ENCODE data around the gene CYP19A1.
A peak's percentile ranks its signal among the peaks of the same experiment; 100 is the strongest.

The CYP19A1 gene

DNA sequence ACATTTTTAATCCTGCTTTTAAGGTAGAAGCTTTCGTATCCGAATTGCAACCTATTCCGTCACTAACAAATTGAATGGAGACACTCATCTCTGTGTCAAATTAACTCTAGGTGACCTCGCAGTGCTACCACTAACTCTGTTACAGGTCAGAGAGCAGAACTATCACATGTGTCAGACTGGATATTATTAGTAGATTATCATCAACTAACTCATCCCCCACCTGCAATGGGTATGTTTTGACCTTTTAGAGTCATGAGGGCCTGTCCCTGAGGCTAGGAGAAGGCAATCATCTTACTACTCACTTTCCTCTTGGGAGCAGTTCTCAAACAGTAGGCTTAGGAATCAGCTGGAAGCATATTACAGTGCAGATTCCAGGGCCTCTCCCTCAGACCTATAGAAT is 5.1 kb upstream of the CYP19A1 start:
- H3K27me3 ChIP-seq (ENCODE audit: control insufficient read depth, insufficient read depth, low read length, poor library complexity, severe bottlenecking) = peaks cover 52% of the 10 kb centered on the region
- 91 to 96% methylated on average over 4 of the region's 4 CpGs for WGBS, 2 experiments
- no peak overlapping the region for H3K27ac ChIP-seq (ENCODE audit: insufficient read depth, low read depth, low read length, poor library complexity, severe bottlenecking)
- no peaks in the 10 kb centered on the region for H3K4me1 ChIP-seq (ENCODE audit: control insufficient read depth, insufficient read depth, low read length)
- no peaks in the 10 kb centered on the region for H3K9me3 ChIP-seq (ENCODE audit: control insufficient read depth, low read length)
- H3K4me3 ChIP-seq (ENCODE audit: insufficient read depth, low read depth, low read length) = no peak overlapping the region
- no peaks in the 10 kb centered on the region for H3K36me3 ChIP-seq (ENCODE audit: control insufficient read depth, insufficient read depth, low read length)

DNA sequence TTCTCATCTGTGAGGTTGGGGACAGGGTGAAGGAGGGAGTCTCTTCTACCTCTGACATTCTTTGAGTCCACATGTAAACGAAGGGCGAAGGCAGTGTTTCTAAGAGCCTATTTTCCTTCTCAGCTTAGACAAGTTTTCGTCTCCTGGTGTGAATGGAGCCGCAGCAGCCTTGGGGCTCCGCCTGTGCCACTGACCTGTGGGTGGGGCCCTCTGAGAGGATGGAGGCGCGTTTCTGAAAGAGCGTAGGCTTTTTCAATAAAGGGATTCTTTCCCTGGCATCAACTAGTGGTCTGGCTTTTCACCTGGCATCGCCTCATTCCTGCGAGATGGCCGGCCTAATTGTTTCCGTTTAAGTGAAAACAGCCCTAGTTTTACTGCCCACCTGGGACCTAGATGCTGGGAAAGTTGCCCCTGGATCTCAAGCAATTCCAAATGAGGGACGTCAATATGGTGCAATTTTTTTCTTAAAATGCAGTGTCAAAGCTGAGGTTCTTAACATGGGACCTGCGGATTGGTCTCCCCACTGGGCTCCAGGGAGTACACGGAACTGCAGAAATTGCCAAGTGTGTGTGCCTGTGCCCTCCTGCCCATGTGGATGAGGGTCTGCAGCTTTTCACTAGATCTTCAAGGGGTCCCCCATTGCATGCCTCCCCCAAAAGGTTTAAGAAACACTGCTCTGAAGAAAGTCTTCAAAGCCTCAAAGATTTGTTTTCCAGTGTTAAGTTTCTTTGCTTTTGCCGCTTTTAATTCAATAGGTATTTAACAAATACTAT is 4.0 kb upstream of the CYP19A1 start:
- Histone ChIP-seq H3K27me3 (ENCODE audit: control insufficient read depth, insufficient read depth, low read length, poor library complexity, severe bottlenecking) (peaks cover 52% of the 10 kb centered on the region), H3K36me3 (ENCODE audit: control insufficient read depth, insufficient read depth, low read length) (no peaks in the 10 kb centered on the region), H3K9me3 (ENCODE audit: control insufficient read depth, low read length) (no peaks in the 10 kb centered on the region), H3K4me1 (ENCODE audit: control insufficient read depth, insufficient read depth, low read length) (no peaks in the 10 kb centered on the region), H3K27ac (ENCODE audit: insufficient read depth, low read depth, low read length, poor library complexity, severe bottlenecking) (no peak overlapping the region), H3K4me3 (ENCODE audit: insufficient read depth, low read depth, low read length) (peak overlapping the region; percentile 34)
- WGBS, 2 experiments = 61 to 63% methylated on average over 16 of the region's 16 CpGs

- H3K4me3 ChIP-seq (ENCODE audit: insufficient read depth, low read depth, low read length) = peak within 1 kb of the TSS; percentile 34
Observed at GRCh38 chr15:51341366-51342226, 3.2 kb upstream of the CYP19A1 start, which contains the start of gene GLDN. Gene GLDN, plus strand, starts transcription at chr15:51341655. Its CDS starts 30 bp downstream, at chr15:51341685.

GRCh38 chr15:51335538-51336410 is 2.6 kb downstream of the CYP19A1 start:
- no peaks in the 10 kb centered on the region for H3K36me3 ChIP-seq (ENCODE audit: control insufficient read depth, insufficient read depth, low read length)

More at GRCh38 chr15:51341366-51342226, 3.2 kb upstream of the CYP19A1 start, which contains the start of gene GLDN:
- no peaks in the 10 kb centered on the region for H3K36me3 ChIP-seq (ENCODE audit: control insufficient read depth, insufficient read depth, low read length)
- no peaks in the 10 kb centered on the region for H3K4me1 ChIP-seq (ENCODE audit: control insufficient read depth, insufficient read depth, low read length)
- no peaks in the 10 kb centered on the region for H3K9me3 ChIP-seq (ENCODE audit: control insufficient read depth, low read length)
- 7% methylated on average over 76 of the region's 76 CpGs for WGBS, 2 experiments
- no peak within 1 kb of the TSS for H3K27ac ChIP-seq (ENCODE audit: insufficient read depth, low read depth, low read length, poor library complexity, severe bottlenecking)
- H3K27me3 ChIP-seq (ENCODE audit: control insufficient read depth, insufficient read depth, low read length, poor library complexity, severe bottlenecking) = peaks cover 52% of the 10 kb centered on the region

GRCh38 chr15:51335087-51335486 is 3.3 kb downstream of the CYP19A1 start:
- WGBS, 2 experiments = 91 to 93% methylated on average over 5 of the region's 5 CpGs

More at GRCh38 chr15:51335538-51336410, 2.6 kb downstream of the CYP19A1 start:
- Histone ChIP-seq H3K9me3 (ENCODE audit: control insufficient read depth, low read length) (no peaks in the 10 kb centered on the region), H3K27me3 (ENCODE audit: control insufficient read depth, insufficient read depth, low read length, poor library complexity, severe bottlenecking) (peaks cover 17% of the 10 kb centered on the region), H3K27ac (ENCODE audit: insufficient read depth, low read depth, low read length, poor library complexity, severe bottlenecking) (no peak overlapping the region), H3K4me1 (ENCODE audit: control insufficient read depth, insufficient read depth, low read length) (no peaks in the 10 kb centered on the region), H3K4me3 (ENCODE audit: insufficient read depth, low read depth, low read length) (no peak overlapping the region)
- WGBS, 2 experiments = 91 to 92% methylated on average over 9 of the region's 9 CpGs

DNA sequence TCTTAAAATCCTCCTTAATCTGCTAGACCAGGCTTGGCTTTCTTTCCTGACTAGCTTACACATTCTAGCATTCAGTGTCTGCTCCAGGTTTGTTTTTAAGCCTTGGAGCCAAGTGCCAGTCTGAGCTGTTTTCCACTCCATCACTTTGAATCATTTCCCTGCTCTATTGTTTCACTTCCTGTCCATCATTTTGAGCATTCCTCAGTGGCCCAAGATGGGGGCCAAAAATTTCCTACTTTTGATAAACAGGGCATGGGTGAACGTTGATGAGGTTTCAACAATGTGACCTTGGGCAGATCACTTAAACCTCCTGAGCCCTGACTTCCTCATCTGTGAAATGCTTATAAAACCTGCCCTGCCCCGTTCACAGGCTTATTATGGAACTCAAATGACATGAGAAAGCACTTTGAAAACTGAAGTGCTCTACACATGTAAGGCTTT is 4.4 kb downstream of the CYP19A1 start:
- 87 to 93% methylated on average over 2 of the region's 2 CpGs for WGBS, 2 experiments

More at GRCh38 chr15:51335087-51335486, 3.3 kb downstream of the CYP19A1 start:
- Histone ChIP-seq H3K4me1 (ENCODE audit: control insufficient read depth, insufficient read depth, low read length) (no peaks in the 10 kb centered on the region), H3K9me3 (ENCODE audit: control insufficient read depth, low read length) (no peaks in the 10 kb centered on the region), H3K27ac (ENCODE audit: insufficient read depth, low read depth, low read length, poor library complexity, severe bottlenecking) (no peak overlapping the region), H3K4me3 (ENCODE audit: insufficient read depth, low read depth, low read length) (no peak overlapping the region), H3K27me3 (ENCODE audit: control insufficient read depth, insufficient read depth, low read length, poor library complexity, severe bottlenecking) (peaks cover 10% of the 10 kb centered on the region), H3K36me3 (ENCODE audit: control insufficient read depth, insufficient read depth, low read length) (no peaks in the 10 kb centered on the region)

GRCh38 chr15:51333571-51333970 is 4.8 kb downstream of the CYP19A1 start:
- Histone ChIP-seq H3K9me3 (ENCODE audit: control insufficient read depth, low read length) (no peaks in the 10 kb centered on the region), H3K27me3 (ENCODE audit: control insufficient read depth, insufficient read depth, low read length, poor library complexity, severe bottlenecking) (no peaks in the 10 kb centered on the region)

More for the DNA sequence above, 4.4 kb downstream of the CYP19A1 start:
- Histone ChIP-seq H3K27ac (ENCODE audit: insufficient read depth, low read depth, low read length, poor library complexity, severe bottlenecking) (no peak overlapping the region), H3K9me3 (ENCODE audit: control insufficient read depth, low read length) (no peaks in the 10 kb centered on the region), H3K4me3 (ENCODE audit: insufficient read depth, low read depth, low read length) (no peak overlapping the region), H3K4me1 (ENCODE audit: control insufficient read depth, insufficient read depth, low read length) (no peaks in the 10 kb centered on the region), H3K36me3 (ENCODE audit: control insufficient read depth, insufficient read depth, low read length) (no peaks in the 10 kb centered on the region), H3K27me3 (ENCODE audit: control insufficient read depth, insufficient read depth, low read length, poor library complexity, severe bottlenecking) (peaks cover 2% of the 10 kb centered on the region)

GRCh38 chr15:51332206-51333147 is 5.9 kb downstream of the CYP19A1 start:
- Histone ChIP-seq H3K36me3 (ENCODE audit: control insufficient read depth, insufficient read depth, low read length) (no peaks in the 10 kb centered on the region), H3K27me3 (ENCODE audit: control insufficient read depth, insufficient read depth, low read length, poor library complexity, severe bottlenecking) (no peaks in the 10 kb centered on the region)
- WGBS, 2 experiments = 88 to 92% methylated on average over 4 of the region's 4 CpGs

More at GRCh38 chr15:51333571-51333970, 4.8 kb downstream of the CYP19A1 start:
- H3K36me3 ChIP-seq (ENCODE audit: control insufficient read depth, insufficient read depth, low read length) = no peaks in the 10 kb centered on the region
- H3K27ac ChIP-seq (ENCODE audit: insufficient read depth, low read depth, low read length, poor library complexity, severe bottlenecking) = no peak overlapping the region
- no peak overlapping the region for H3K4me3 ChIP-seq (ENCODE audit: insufficient read depth, low read depth, low read length)
- no peaks in the 10 kb centered on the region for H3K4me1 ChIP-seq (ENCODE audit: control insufficient read depth, insufficient read depth, low read length)
- 97 to 98% methylated on average over 2 of the region's 2 CpGs for WGBS, 2 experiments

GRCh38 chr15:51331141-51331540 is 7.3 kb downstream of the CYP19A1 start:
- 78% methylated on average over 4 to 5 of the region's 5 CpGs for WGBS, 2 experiments
- Histone ChIP-seq H3K9me3 (ENCODE audit: control insufficient read depth, low read length) (no peaks in the 10 kb centered on the region), H3K36me3 (ENCODE audit: control insufficient read depth, insufficient read depth, low read length) (no peaks in the 10 kb centered on the region), H3K27ac (ENCODE audit: insufficient read depth, low read depth, low read length, poor library complexity, severe bottlenecking) (no peak overlapping the region), H3K4me3 (ENCODE audit: insufficient read depth, low read depth, low read length) (no peak overlapping the region), H3K27me3 (ENCODE audit: control insufficient read depth, insufficient read depth, low read length, poor library complexity, severe bottlenecking) (no peaks in the 10 kb centered on the region), H3K4me1 (ENCODE audit: control insufficient read depth, insufficient read depth, low read length) (no peaks in the 10 kb centered on the region)

More at GRCh38 chr15:51332206-51333147, 5.9 kb downstream of the CYP19A1 start:
- no peak overlapping the region for H3K27ac ChIP-seq (ENCODE audit: insufficient read depth, low read depth, low read length, poor library complexity, severe bottlenecking)
- H3K9me3 ChIP-seq (ENCODE audit: control insufficient read depth, low read length) = no peaks in the 10 kb centered on the region
- no peak overlapping the region for H3K4me3 ChIP-seq (ENCODE audit: insufficient read depth, low read depth, low read length)
- no peaks in the 10 kb centered on the region for H3K4me1 ChIP-seq (ENCODE audit: control insufficient read depth, insufficient read depth, low read length)
